CD4-positive, alpha-beta T cell (primary cell): ENCODE results near the gene GPR17. TPM values are rescaled to one million over a fixed set of nuclear protein-coding genes. Genes with fewer than 3 reads are reported as not detected.
A peak's percentile ranks its signal among the peaks of the same experiment; 100 is the strongest.

Experiments
- ATAC-seq: fragments of 200-7000 bp; cut with Tn5 transposase; one replicate; pipeline ENCODE4 v1.10.0; 2022; ENCODE audit warnings: mild to moderate bottlenecking; ENCODE audit not compliant: poor library complexity
- CTCF ChIA-PET: fragments of 350-600 bp; sonication (Branson Sonifier 250); formaldehyde crosslinking; loops from one replicate; lab custom pipeline; 2021; ENCODE audit warnings: antibody characterized with exemption, inconsistent platforms; lab: Charles Lee
- POLR2A ChIA-PET: fragments of 350-600 bp; sonication (Branson Sonifier 250); formaldehyde crosslinking; loops from one replicate; lab custom pipeline; 2021; ENCODE audit warnings: antibody characterized with exemption, inconsistent platforms; lab: Charles Lee
- DNase-seq, 14 experiments: peaks; one replicate each; pipeline ENCODE4 v3.0.0-alpha.2; 2013 to 2020; ENCODE audit warnings: mixed read lengths in 2 of 14
- H3K27ac ChIP-seq, 2 donors: one replicate each; pipeline versions ENCODE4 v1.5.1 to v1.7.0; 2013; ENCODE audit warnings: low read length in 2 of 2, low read depth in 1 of 2, mild to moderate bottlenecking in 1 of 2
- H3K27me3 ChIP-seq, 2 experiments: 1 replicate in 1 of 2; 2 replicates in 1 of 2; pipeline versions ENCODE4 v1.6.1 to v1.7.0; 2013; ENCODE audit warnings: low read length in 2 of 2, control low read depth in 1 of 2, mild to moderate bottlenecking in 1 of 2, moderate library complexity in 1 of 2; ENCODE audit not compliant: insufficient read depth in 2 of 2, control insufficient read depth in 1 of 2
- H3K36me3 ChIP-seq: one replicate; pipeline ENCODE4 v1.6.1; 2013; ENCODE audit warnings: low read length, control low read depth; ENCODE audit not compliant: insufficient read depth
- H3K4me1 ChIP-seq: one replicate; pipeline ENCODE4 v1.6.1; 2013; ENCODE audit warnings: low read length, control low read depth; ENCODE audit not compliant: insufficient read depth
- H3K4me3 ChIP-seq: one replicate; pipeline ENCODE4 v1.5.1; 2013; ENCODE audit warnings: mild to moderate bottlenecking, low read length, moderate library complexity
- H3K9me3 ChIP-seq, 2 experiments: 1 replicate in 1 of 2; 2 replicates in 1 of 2; pipeline versions ENCODE4 v1.6.1 to v1.7.0; 2013; ENCODE audit warnings: low read length in 2 of 2, mild to moderate bottlenecking in 2 of 2, control low read depth in 1 of 2, moderate library complexity in 1 of 2; ENCODE audit not compliant: control insufficient read depth in 1 of 2, insufficient read depth in 1 of 2
- H3K27ac Mint-ChIP-seq: one replicate; pipeline ENCODE4 v1.8.0; 2020; ENCODE audit warnings: mixed read lengths
- H3K27me3 Mint-ChIP-seq: one replicate; pipeline ENCODE4 v1.8.0; 2021; ENCODE audit warnings: mixed read lengths
- H3K36me3 Mint-ChIP-seq: one replicate; pipeline ENCODE4 v1.8.0; 2021; ENCODE audit warnings: low read depth, mixed read lengths
- H3K4me1 Mint-ChIP-seq: one replicate; pipeline ENCODE4 v1.8.0; 2021; ENCODE audit warnings: low read depth, mixed read lengths
- H3K4me3 Mint-ChIP-seq: one replicate; pipeline ENCODE4 v1.8.0; 2020; ENCODE audit warnings: mild to moderate bottlenecking, mixed read lengths
- H3K9me3 Mint-ChIP-seq: one replicate; pipeline ENCODE4 v1.8.0; 2020; ENCODE audit warnings: mixed read lengths
- intact Hi-C, 2 experiments: fragments of 100-400 bp; cut with DNase I in 1 of 2; cut with micrococcal nuclease in 1 of 2; formaldehyde crosslinking; loops; one replicate each; pipeline versions ENCODE4 v1.15.1 to v1.9.0; 2023 to 2025; cut with DNase I, micrococcal nuclease
- polyA plus RNA-seq, 2 donors: library from polyadenylated mRNA; unstranded; fragments of 120-200 nt; gene quantifications; one replicate each; pipeline ENCODE4 v1.2.1, GENCODE V29; 2013
- total RNA-seq, 174 experiments: library from RNA in 2 of 174; stranded (reverse) in 2 of 174; gene quantifications; one replicate each; pipeline ENCODE4 v1.2.3 and lab custom pipeline; 2021 to 2026
- TF ChIP-seq, protein P1 (sequence below): fragments of 200-600 bp; IDR thresholded peaks from one replicate; pipeline ENCODE4 v1.8.0; 2022; ENCODE audit warnings: antibody characterized with exemption, mild to moderate bottlenecking

GPR17 gene, protein sequence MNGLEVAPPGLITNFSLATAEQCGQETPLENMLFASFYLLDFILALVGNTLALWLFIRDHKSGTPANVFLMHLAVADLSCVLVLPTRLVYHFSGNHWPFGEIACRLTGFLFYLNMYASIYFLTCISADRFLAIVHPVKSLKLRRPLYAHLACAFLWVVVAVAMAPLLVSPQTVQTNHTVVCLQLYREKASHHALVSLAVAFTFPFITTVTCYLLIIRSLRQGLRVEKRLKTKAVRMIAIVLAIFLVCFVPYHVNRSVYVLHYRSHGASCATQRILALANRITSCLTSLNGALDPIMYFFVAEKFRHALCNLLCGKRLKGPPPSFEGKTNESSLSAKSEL
- total RNA-seq, result not detected
- polyA plus RNA-seq (2013, experiment 1 of 2), result not detected
- 0.11 TPM for polyA plus RNA-seq (2013, experiment 2 of 2)
- 0 to 0.27 (median 0) reads per million in 172 experiments for total RNA-seq (lab: John Stamatoyannopoulos, UW)

DNA sequence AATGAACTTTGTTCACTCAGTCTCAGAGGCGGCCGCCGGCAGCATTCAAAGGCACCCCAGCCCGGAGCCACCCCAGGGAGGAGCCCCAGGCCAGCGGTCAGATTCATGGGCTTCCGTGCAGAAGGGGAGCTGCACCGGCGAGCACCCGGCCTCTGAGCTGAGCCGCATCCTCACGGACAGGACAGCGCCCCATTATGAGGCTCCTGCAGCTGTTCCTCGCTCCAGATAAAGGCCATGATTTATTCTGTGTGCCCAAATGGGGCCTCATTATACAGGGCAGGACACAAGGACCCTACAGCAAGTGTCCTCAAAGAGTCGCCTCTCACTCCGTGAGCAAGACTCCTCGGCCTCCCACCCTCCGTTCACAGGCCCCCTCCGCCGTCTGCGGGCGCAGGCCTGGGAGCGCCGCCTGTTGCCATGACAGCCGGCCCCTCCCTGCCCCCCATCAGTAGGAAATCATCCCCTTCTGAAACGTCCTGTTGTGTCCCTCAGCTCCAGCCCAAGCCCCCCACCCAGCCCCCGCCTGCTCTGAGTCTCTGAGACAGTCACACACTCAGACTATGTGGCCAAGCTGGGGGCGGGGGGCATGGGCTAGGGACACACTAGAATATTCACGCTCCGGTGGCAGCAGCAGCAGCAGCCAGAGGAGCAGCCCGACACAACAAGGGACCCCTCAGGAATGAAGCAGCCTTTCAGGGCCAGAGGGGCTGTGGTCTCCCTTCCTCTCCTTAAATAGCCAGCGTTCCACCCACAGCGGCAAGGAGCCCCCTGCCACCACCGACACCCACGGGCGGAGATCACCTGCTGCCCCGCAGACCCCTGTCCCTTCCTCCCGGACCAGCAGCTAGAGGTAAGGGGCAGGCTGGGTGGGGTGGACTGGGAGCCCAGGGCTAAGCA is at the start of gene GPR17:
Gene GPR17, plus strand, starts transcription at position 759 of the 897 bp plus-strand sequence. CDS start 4,583 bp downstream, outside the sequence.
- no peaks in the 10 kb centered on the region for H3K27me3 Mint-ChIP-seq
- ChIA-PET POLR2A (interaction anchor here (1.2 kb wide), 1 partner anchor 56 kb away, joined by 5 read pairs; the partner anchor contains the start of gene SFT2D3), CTCF (no interaction called here)
- peak within 1 kb of the TSS; percentile 94 for H3K27ac Mint-ChIP-seq
- H3K4me1 Mint-ChIP-seq, result peaks cover 65% of the 10 kb centered on the region
- H3K9me3 Mint-ChIP-seq, result no peaks in the 10 kb centered on the region
- Histone ChIP-seq H3K9me3 (no peaks in the 10 kb centered on the region), H3K36me3 (no peaks in the 10 kb centered on the region), H3K4me1 (peaks cover 49% of the 10 kb centered on the region), H3K4me3 (no peak within 1 kb of the TSS), H3K27ac (no peak within 1 kb of the TSS), H3K27me3 (no peaks in the 10 kb centered on the region)
- ATAC-seq (no peak), DNase-seq (no peak)
- TF ChIP-seq, protein P1, sequence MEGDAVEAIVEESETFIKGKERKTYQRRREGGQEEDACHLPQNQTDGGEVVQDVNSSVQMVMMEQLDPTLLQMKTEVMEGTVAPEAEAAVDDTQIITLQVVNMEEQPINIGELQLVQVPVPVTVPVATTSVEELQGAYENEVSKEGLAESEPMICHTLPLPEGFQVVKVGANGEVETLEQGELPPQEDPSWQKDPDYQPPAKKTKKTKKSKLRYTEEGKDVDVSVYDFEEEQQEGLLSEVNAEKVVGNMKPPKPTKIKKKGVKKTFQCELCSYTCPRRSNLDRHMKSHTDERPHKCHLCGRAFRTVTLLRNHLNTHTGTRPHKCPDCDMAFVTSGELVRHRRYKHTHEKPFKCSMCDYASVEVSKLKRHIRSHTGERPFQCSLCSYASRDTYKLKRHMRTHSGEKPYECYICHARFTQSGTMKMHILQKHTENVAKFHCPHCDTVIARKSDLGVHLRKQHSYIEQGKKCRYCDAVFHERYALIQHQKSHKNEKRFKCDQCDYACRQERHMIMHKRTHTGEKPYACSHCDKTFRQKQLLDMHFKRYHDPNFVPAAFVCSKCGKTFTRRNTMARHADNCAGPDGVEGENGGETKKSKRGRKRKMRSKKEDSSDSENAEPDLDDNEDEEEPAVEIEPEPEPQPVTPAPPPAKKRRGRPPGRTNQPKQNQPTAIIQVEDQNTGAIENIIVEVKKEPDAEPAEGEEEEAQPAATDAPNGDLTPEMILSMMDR, result no peak
- H3K36me3 Mint-ChIP-seq, result no peaks in the 10 kb centered on the region
- no peak within 1 kb of the TSS for H3K4me3 Mint-ChIP-seq
- intact Hi-C loops, result loop anchor here (5.0 to 10.0 kb wide), 5 partner anchors 68 to 561 kb away; partner anchors contain the start of genes IWS1 (in 2 of the 2) and WDR33 (in 1 of the 2)

DNA sequence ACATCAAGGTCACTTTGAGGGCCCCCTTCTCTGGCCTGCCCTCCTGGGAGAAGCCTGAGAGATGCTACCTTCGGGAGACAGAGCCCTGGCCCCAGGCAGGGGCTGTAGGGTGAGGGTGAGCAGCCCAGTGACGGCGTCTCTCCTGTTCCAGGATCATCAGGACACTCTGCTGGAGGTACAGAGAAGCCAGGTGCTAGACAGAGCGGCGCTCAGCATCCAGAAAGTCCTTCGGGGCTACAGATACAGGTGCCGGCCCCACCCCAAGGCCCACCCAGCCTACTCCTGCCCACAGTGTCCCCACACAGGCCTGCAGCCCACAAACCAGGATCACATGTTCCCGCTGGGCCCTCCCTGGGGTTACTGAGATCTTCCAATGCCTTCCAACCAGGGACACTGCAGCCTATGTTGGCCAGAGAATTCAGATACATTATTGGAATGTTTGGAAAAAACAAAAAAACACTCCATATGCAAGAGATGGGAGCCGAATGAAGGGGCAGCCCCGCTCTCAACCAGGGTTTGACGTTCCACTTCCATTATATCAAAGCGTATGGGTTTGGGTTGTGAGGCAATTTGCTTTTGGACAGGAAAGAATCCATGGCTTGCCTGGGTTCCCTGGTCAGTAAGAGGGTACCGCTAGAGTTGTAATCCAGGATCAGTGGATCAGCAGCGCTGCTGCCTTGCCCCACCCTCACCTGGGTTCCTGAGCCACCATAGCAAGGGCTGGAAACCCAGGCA is 49.5 kb upstream of the GPR17 start:
- H3K4me1 Mint-ChIP-seq, result peaks cover 11% of the 10 kb centered on the region
- no peak overlapping the region for H3K4me3 Mint-ChIP-seq
- Histone ChIP-seq H3K27ac (no peak overlapping the region), H3K4me1 (peaks cover 3% of the 10 kb centered on the region), H3K27me3 (no peaks in the 10 kb centered on the region), H3K4me3 (no peak overlapping the region), H3K36me3 (no peaks in the 10 kb centered on the region), H3K9me3 (no peaks in the 10 kb centered on the region)
- no peaks in the 10 kb centered on the region for H3K9me3 Mint-ChIP-seq
- CTCF ChIA-PET, result no interaction called here
- no peak for ATAC-seq
- intact Hi-C loops, result no loop called here
- TF ChIP-seq, protein P1, result no peak
- no peaks in the 10 kb centered on the region for H3K27me3 Mint-ChIP-seq
- no peak for DNase-seq
- H3K27ac Mint-ChIP-seq, result no peak overlapping the region
- POLR2A ChIA-PET, result no interaction called here
- no peaks in the 10 kb centered on the region for H3K36me3 Mint-ChIP-seq
